Brain microvascular endothelial cell (primary cell): Measurements from ENCODE around the gene CYS1.
A peak's percentile ranks its signal among the peaks of the same experiment; 100 is the strongest.

ENCODE experiments used
- DNase-seq: peaks from one replicate; pipeline ENCODE4 v3.0.0-alpha.2; 2020
- H3K27ac ChIP-seq: fragments of 250-450 bp; sonication (Bioruptor Pico); 2 replicates; pipeline ENCODE4 v1.5.1; 2020; ENCODE audit warnings: mild to moderate bottlenecking, moderate library complexity
- H3K27me3 ChIP-seq: fragments of 250-450 bp; sonication (Bioruptor Pico); replicated peaks from 2 replicates; pipeline ENCODE4 v1.5.1; 2020; ENCODE audit warnings: mild to moderate bottlenecking
- H3K36me3 ChIP-seq: fragments of 250-450 bp; sonication (Bioruptor Pico); replicated peaks from 2 replicates; pipeline ENCODE4 v1.5.1; 2020; ENCODE audit warnings: mild to moderate bottlenecking
- H3K4me3 ChIP-seq: 2 replicates; pipeline ENCODE4 v1.5.1; 2011; ENCODE audit warnings: low read depth, mild to moderate bottlenecking, control low read depth, low read length, moderate library complexity
- in situ Hi-C: cut with HindIII; loops from 2 replicates; pipeline ENCODE4 v1.10.0; 2017; ENCODE audit warnings: low sequenced_read_pairs, low pct_ligation_motif_present
- TF ChIP-seq, protein P1 (sequence below): IDR thresholded peaks from 2 replicates; pipeline ENCODE4 v1.5.1; 2011; ENCODE audit warnings: low read depth, mild to moderate bottlenecking, moderate library complexity, low read length, control low read depth, inconsistent platforms; ENCODE audit errors: missing control alignments

The CYS1 gene

DNA sequence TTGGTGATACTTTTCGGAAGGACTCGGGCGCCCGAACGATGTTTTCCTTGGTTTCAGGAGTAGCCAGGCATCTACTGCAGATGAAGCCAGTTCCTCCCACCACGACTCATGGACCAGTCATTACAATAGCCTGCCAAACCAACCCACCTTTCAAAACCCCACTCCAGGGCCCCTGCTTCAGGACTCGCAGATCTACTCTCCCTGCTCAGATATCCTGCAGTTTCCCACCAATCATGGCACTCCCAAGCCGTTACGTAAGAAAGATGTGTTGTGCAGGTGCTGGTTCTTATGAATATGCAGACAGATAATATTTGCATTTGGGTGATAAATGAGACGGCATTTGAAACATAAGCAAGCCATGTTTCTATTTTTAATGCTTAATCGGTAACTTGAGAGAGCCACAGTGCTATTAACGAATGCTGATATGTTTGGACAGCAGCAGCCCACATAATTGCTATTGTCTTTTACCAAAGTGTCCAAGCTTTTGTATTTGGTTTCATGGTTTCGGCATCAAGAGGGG, 3.5 kb upstream of the CYS1 start:
- no peak for DNase-seq
- Histone ChIP-seq H3K27me3 (peaks cover 35% of the 10 kb centered on the region), H3K4me3 (no peak overlapping the region), H3K27ac (no peak overlapping the region), H3K36me3 (no peaks in the 10 kb centered on the region)
- in situ Hi-C loops: no loop called here
- TF ChIP-seq, protein P1, sequence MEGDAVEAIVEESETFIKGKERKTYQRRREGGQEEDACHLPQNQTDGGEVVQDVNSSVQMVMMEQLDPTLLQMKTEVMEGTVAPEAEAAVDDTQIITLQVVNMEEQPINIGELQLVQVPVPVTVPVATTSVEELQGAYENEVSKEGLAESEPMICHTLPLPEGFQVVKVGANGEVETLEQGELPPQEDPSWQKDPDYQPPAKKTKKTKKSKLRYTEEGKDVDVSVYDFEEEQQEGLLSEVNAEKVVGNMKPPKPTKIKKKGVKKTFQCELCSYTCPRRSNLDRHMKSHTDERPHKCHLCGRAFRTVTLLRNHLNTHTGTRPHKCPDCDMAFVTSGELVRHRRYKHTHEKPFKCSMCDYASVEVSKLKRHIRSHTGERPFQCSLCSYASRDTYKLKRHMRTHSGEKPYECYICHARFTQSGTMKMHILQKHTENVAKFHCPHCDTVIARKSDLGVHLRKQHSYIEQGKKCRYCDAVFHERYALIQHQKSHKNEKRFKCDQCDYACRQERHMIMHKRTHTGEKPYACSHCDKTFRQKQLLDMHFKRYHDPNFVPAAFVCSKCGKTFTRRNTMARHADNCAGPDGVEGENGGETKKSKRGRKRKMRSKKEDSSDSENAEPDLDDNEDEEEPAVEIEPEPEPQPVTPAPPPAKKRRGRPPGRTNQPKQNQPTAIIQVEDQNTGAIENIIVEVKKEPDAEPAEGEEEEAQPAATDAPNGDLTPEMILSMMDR: no peak

DNA sequence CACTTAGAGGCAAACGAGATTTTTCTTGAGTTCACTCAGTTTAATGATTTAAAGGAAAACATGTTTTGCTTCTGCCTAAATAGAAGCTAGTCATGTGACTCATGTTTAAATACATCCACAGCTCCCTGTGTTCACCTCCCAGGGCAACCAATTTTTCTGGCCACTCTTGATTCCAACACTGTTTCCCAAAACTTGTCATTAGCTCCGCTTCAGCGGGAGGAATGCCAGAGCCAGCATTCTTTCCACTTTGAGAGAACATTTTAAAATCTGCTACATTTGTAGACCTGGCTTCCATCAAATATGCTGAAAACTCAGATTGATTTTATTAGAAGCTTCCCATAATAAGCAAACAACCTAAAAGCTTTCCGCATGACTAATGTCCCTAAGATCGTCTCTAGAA, 2.8 kb upstream of the CYS1 start:
- Histone ChIP-seq H3K36me3 (no peaks in the 10 kb centered on the region), H3K4me3 (no peak overlapping the region), H3K27ac (no peak overlapping the region), H3K27me3 (peaks cover 39% of the 10 kb centered on the region)
- no peak for DNase-seq
- TF ChIP-seq, protein P1: no peak
- in situ Hi-C loops: no loop called here

- TF ChIP-seq, protein P1: no peak
- Histone ChIP-seq H3K36me3 (no peaks in the 10 kb centered on the region), H3K27ac (no peak overlapping the region), H3K27me3 (peaks cover 55% of the 10 kb centered on the region), H3K4me3 (no peak overlapping the region)
- in situ Hi-C loops: no loop called here
- no peak for DNase-seq
Measured at GRCh38 chr2:10080536-10081304, 509 bp upstream of the CYS1 start.

DNA sequence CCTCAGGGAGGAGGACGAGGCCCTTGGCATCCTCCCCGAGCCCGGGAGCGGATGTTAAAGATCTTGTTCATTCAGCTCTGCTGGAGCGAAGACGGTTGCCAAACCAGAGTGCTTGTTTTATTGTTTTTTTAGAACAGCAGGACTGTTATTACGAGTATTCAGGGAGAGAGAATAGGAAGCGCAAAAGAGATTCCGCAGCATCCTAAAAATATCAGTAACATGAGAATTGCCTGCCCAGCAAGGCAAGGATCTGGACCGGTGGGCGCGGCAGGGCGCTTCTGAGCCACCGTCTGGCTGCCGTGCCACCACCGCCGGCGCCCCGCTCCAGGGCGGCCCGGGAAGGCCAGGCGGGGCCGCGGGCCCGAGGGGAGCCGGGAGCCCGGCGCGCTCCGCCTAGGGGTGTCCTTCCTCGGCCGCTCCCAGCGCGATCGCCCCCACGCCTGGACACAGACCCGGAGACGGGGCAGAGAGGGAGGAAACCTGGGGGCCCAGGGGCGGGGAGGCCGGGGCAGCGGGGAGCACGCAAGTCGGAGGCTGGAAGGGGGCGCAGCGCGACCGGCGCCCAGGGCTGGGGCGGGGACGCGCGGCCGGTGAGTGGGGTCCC, 843 bp downstream of the CYS1 start:
- peaks cover 55% of the 10 kb centered on the region for H3K27me3 ChIP-seq
- TF ChIP-seq, protein P1: no peak
- peak overlapping the region; percentile 37 for H3K4me3 ChIP-seq
- in situ Hi-C loops: no loop called here
- DNase-seq: peak; percentile 44
- no peak overlapping the region for H3K27ac ChIP-seq
- no peaks in the 10 kb centered on the region for H3K36me3 ChIP-seq

GRCh38 chr2:10078704-10079265, 1.4 kb downstream of the CYS1 start:
- Histone ChIP-seq H3K36me3 (no peaks in the 10 kb centered on the region), H3K27ac (no peak overlapping the region)
- in situ Hi-C loops: no loop called here

More at GRCh38 chr2:10078704-10079265, 1.4 kb downstream of the CYS1 start:
- H3K27me3 ChIP-seq: peaks cover 49% of the 10 kb centered on the region
- DNase-seq: no peak
- H3K4me3 ChIP-seq: peak overlapping the region; percentile 37
- TF ChIP-seq, protein P1: no peak
